HUES48 (cell line): ENCODE measurements around the gene ACTL10.
"Not testable (repeated sequence)": the region's sequence is repeated elsewhere in the genome, so short reads cannot be mapped to it uniquely, and the experiment has no call there.

Source experiments
- H3K27ac ChIP-seq: one replicate; pipeline ENCODE4 v1.7.0; 2013; ENCODE audit warnings: low read depth, low read length, inconsistent platforms
- H3K27me3 ChIP-seq: 2 replicates; pipeline ENCODE4 v1.6.1; 2013; ENCODE audit warnings: mild to moderate bottlenecking, low read length; ENCODE audit not compliant: control insufficient read depth, insufficient read depth
- H3K36me3 ChIP-seq: 2 replicates; pipeline ENCODE4 v1.6.1; 2013; ENCODE audit warnings: low read length; ENCODE audit not compliant: control insufficient read depth, insufficient read depth
- H3K4me1 ChIP-seq: 2 replicates; pipeline ENCODE4 v1.6.1; 2013; ENCODE audit warnings: mild to moderate bottlenecking, low read length; ENCODE audit not compliant: control insufficient read depth, insufficient read depth
- H3K4me3 ChIP-seq: 2 replicates; pipeline ENCODE4 v1.5.1; 2013; ENCODE audit warnings: mild to moderate bottlenecking, low read depth, low read length
- H3K9ac ChIP-seq: 2 replicates; pipeline ENCODE4 v1.6.1; 2013; ENCODE audit warnings: mild to moderate bottlenecking, low read depth, low read length, moderate library complexity
- H3K9me3 ChIP-seq: 2 replicates; pipeline ENCODE4 v1.6.1; 2013; ENCODE audit warnings: low read length; ENCODE audit not compliant: control insufficient read depth, insufficient read depth

ACTL10 gene

DNA sequence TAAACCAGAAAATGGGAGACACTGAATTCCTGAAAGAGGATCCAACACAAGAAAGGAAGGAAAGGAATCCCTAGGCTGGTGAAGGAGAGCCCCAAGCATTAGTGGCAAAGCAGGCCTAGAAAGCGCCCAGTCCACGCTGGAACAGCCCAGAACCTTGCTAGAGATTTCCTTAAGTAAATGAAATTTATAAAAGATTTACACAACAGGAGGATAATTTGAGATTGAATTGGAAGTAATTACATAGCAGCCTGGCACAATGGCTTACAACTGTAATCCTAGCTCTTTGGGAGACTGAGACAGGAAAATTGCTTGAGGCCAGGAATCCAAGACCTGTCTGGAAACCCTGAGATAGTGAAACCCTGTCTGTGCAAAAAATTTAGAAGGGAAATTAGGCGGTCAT lies 31.4 kb upstream of the ACTL10 start:
- H3K9me3 ChIP-seq = no peaks in the 10 kb centered on the region
- H3K4me1 ChIP-seq = no peaks in the 10 kb centered on the region
- H3K4me3 ChIP-seq = no peak overlapping the region
- H3K9ac ChIP-seq = no peak overlapping the region
- peaks cover 51% of the 10 kb centered on the region for H3K36me3 ChIP-seq
- no peak overlapping the region for H3K27ac ChIP-seq
- no peaks in the 10 kb centered on the region for H3K27me3 ChIP-seq

- Histone ChIP-seq H3K9me3 (no peaks in the 10 kb centered on the region), H3K4me1 (no peaks in the 10 kb centered on the region), H3K27ac (no peak overlapping the region), H3K4me3 (no peak overlapping the region), H3K9ac (no peak overlapping the region), H3K27me3 (no peaks in the 10 kb centered on the region), H3K36me3 (peaks cover 52% of the 10 kb centered on the region)
These were observed 30.0 kb upstream of the ACTL10 start for GRCh38 chr20:33636776-33637175.

DNA sequence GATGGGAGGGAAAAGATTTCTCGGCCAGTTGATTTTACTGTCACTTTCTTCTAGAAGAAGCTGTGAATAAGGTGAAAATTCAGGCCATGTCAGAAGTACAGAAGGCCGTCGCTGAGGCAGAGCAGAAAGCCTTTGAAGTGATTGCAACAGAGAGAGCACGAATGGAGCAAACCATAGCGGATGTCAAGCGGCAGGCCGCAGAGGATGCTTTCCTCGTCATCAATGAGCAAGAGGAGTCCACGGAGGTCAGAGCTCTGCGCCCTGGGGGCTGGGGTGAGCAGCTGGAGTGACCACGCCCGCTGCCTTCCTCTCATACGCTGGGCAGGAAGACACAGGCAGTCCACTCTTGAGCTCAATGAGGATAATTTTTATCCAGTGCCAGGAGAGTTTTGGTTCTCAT lies 26.5 kb upstream of the ACTL10 start:
- no peaks in the 10 kb centered on the region for H3K9me3 ChIP-seq
- no peak overlapping the region for H3K9ac ChIP-seq
- no peaks in the 10 kb centered on the region for H3K27me3 ChIP-seq
- H3K27ac ChIP-seq = no peak overlapping the region
- H3K4me1 ChIP-seq = no peaks in the 10 kb centered on the region
- no peak overlapping the region for H3K4me3 ChIP-seq
- H3K36me3 ChIP-seq = peaks cover 59% of the 10 kb centered on the region

DNA sequence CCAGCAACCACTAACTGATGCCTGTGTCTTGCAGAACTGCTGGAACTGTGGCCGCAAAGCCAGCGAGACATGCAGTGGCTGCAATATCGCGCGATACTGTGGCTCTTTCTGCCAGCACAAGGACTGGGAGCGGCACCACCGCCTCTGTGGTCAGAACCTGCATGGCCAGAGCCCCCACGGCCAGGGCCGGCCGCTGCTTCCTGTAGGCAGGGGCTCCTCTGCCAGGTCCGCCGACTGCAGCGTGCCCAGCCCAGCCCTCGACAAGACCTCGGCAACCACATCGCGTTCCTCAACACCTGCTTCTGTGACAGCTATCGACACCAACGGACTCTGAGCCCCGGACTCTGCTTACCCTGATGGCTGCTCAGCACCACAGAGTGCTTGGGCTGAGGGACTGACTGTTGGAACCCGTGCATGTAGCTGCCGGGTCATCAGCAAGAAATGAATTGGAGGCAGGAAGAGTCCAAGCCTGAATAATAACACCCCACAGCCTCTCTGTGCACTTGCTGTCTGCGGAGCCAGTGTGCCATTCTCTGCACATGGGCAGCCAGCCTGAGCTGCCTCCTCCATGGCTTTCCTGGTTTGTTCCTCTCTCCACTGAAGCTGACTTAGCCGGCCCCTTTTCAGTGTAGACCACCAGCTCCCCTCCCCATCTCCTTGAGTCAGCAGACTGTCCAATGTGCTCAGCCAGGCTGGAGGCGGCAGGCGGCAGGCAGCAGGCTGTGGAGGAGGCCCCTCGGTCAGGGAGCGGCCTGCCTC lies 22.3 kb upstream of the ACTL10 start:
- Histone ChIP-seq H3K36me3 (peaks cover 38% of the 10 kb centered on the region), H3K9ac (no peak overlapping the region), H3K9me3 (no peaks in the 10 kb centered on the region), H3K27ac (no peak overlapping the region), H3K4me3 (no peak overlapping the region), H3K4me1 (no peaks in the 10 kb centered on the region; the same call in 1 of the 2 replicates), H3K27me3 (no peaks in the 10 kb centered on the region)

DNA sequence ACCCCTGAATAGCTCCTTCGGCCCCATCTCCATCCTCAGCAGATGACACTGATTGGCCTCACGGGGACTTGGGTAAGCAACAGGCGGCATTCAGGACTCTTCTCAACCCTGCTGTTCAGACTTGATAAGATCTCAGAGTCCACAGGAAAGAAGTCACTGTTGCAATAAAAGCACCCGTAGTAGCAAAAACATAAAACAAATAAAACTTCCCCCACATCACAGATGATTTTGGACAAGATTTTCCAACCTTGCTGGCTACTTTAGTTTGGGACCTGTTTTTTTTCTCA lies 21.7 kb upstream of the ACTL10 start:
- Histone ChIP-seq H3K9me3 (no peaks in the 10 kb centered on the region), H3K36me3 (peaks cover 35% of the 10 kb centered on the region), H3K27ac (no peak overlapping the region), H3K27me3 (no peaks in the 10 kb centered on the region), H3K9ac (no peak overlapping the region), H3K4me1 (no peaks in the 10 kb centered on the region; the same call in 1 of the 2 replicates), H3K4me3 (no peak overlapping the region)

DNA sequence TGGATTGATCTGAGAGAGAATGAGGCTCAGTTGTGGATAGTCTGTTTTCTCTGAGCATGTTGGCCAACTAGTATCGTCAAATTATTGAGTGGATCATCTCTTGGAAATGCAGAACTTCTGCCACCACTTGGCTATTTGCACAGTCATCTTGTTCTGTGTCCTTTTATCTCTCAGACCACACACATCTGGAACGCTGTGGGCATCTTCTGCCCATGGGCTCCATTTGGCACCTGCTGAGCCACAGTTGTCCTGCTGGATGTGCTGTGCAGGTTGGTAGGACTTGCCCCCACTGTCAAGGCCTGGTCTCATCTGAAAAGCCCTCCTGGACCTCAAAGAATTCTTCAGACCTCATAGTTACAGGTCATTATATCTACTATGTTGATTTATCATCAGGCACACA lies 21.3 kb upstream of the ACTL10 start:
- H3K4me1 ChIP-seq = no peaks in the 10 kb centered on the region; the same call in 1 of the 2 replicates
- H3K9ac ChIP-seq = no peak overlapping the region
- peaks cover 32% of the 10 kb centered on the region for H3K36me3 ChIP-seq
- no peaks in the 10 kb centered on the region for H3K27me3 ChIP-seq
- H3K4me3 ChIP-seq = no peak overlapping the region
- no peaks in the 10 kb centered on the region for H3K9me3 ChIP-seq
- no peak overlapping the region for H3K27ac ChIP-seq

DNA sequence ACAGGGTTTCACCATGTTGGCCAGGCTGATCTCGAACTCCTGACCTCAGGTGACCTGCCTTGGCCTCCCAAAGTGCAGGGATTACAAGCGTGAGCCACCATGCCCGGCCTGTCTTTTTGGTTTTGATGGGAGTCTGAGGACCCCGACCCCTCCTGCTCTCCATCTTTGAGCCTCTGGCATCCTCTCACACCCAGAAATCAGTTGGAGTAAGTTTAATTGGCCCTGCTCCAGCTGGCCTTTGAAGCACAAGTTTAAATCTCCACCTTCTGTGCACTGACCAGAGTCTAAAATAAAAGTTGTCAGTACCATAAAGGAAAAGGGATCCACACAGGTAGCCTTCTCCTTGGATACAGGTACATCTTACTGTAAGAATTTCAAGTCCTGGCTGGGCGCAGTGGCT lies 20.6 kb upstream of the ACTL10 start:
- no peak overlapping the region for H3K27ac ChIP-seq
- H3K9me3 ChIP-seq = no peaks in the 10 kb centered on the region

GRCh38 chr20:33646959-33647602 lies 19.7 kb upstream of the ACTL10 start:
- peaks cover 20% of the 10 kb centered on the region for H3K36me3 ChIP-seq
- not testable (repeated sequence) for H3K9me3 ChIP-seq, H3K27ac ChIP-seq, H3K9ac ChIP-seq, H3K4me1 ChIP-seq, H3K4me3 ChIP-seq, H3K27me3 ChIP-seq

More for the DNA sequence above, 20.6 kb upstream of the ACTL10 start:
- Histone ChIP-seq H3K27me3 (no peaks in the 10 kb centered on the region), H3K4me3 (no peak overlapping the region), H3K36me3 (peaks cover 27% of the 10 kb centered on the region), H3K9ac (no peak overlapping the region), H3K4me1 (no peaks in the 10 kb centered on the region; the same call in 1 of the 2 replicates)

DNA sequence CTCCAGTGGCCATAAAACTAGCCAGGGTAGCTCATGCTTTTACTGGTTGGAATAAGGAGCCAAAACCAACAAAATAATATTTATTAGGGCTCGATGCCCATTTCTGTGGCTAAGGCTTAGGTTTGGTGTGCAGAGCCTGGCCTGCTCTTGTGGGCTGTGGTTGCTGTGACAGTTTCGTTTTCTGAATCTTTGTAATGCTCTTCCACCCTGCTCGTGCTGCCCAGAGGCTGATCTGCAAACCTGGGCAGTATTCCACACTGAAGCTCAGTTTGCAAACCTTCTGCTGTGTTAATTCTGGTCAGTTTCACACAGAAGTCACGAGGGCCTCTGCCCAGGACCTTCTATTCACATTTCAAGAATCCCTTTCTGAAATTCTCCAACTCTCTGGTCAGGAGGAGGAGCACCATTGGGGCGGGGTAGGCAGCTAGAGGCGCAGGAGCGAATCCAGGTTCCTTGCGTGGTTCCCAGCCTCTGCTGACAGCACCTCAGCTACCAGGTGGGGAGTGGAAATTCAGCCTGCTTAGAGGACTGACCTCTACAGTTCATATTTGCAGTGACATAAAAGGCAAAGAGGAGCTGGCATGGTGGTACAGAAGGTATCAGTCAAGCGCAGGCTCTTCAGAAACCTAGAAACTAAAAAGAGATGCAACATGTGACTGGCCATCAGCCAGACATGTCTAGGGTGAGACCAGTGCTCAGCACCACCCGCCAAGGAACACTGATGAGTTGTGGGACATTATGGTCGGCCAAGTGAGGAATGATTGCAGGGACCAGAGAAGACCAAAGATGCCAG lies 18.9 kb upstream of the ACTL10 start:
- Histone ChIP-seq H3K27me3 (no peaks in the 10 kb centered on the region), H3K9me3 (no peaks in the 10 kb centered on the region), H3K27ac (no peak overlapping the region), H3K36me3 (peaks cover 20% of the 10 kb centered on the region), H3K4me1 (no peaks in the 10 kb centered on the region; the same call in 1 of the 2 replicates), H3K9ac (no peak overlapping the region), H3K4me3 (no peak overlapping the region)

DNA sequence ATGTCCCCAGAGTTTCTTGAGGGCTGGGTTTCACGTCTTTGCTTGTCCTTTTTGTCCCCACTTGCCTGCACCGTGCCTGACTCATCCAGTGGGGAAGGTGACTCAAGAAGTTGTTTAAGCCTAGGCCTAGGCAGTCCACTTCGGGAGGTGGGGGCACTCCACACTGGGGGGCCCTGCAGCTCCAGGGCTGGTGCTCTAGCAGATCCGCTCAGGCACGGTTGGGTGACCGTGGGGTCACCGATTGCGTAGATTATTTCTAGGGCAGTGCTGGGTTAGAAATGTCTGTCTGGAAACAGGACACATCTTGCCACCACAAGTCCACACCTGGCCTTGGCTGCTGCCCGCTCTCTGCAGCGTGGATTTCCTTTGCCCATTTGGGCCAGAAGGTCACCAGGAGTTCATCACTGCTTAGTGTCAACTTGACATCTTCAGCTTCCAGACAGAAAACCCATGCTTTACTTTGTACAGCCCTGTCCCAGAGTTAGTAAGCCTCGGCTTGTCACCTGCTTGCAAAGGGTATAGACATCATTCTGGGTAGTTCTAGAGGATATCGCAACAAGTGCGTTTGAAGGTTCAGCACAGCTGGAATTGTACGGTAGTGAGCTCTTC lies 18.2 kb upstream of the ACTL10 start:
- peaks cover 3% of the 10 kb centered on the region; the same call in 1 of the 2 replicates for H3K4me1 ChIP-seq
- H3K36me3 ChIP-seq = peaks cover 20% of the 10 kb centered on the region
- no peaks in the 10 kb centered on the region for H3K27me3 ChIP-seq
- no peak overlapping the region for H3K4me3 ChIP-seq
- no peak overlapping the region for H3K27ac ChIP-seq
- no peaks in the 10 kb centered on the region for H3K9me3 ChIP-seq
- H3K9ac ChIP-seq = no peak overlapping the region
